ENCODE measurements around the gene SLC6A2. TPM values are rescaled to one million over a fixed set of nuclear protein-coding genes. Genes with fewer than 3 reads are reported as not detected.

Gene SLC6A2
- total RNA-seq, 1 donor from 2014 or later, result 9.6 TPM

GRCh38 chr16:55713103-55713502 lies 57.3 kb downstream of the SLC6A2 start:
- Histone ChIP-seq H3K4me3 (no peak overlapping the region), H3K9me3 (no peaks in the 10 kb centered on the region), H3K27ac (no peak overlapping the region), H3K36me3 (no peaks in the 10 kb centered on the region), H3K27me3 (no peaks in the 10 kb centered on the region), H3K4me1 (no peaks in the 10 kb centered on the region)
- intact Hi-C loops (cut with DNase I), result no loop called here
- TF ChIP-seq POLR2A (IDR thresholded peaks at IDR 0.05) (no peak), CTCF (IDR thresholded peaks at IDR 0.05) (no peak), POLR2AphosphoS5 (IDR thresholded peaks at IDR 0.05; ENCODE audit: insufficient read depth in 1 of 2, low read depth in 1 of 2) (no peak)
- no peak for DNase-seq (ENCODE audit: extremely low spot score in 2 of 2)

- Histone ChIP-seq H3K36me3 (no peaks in the 10 kb centered on the region), H3K9me3 (no peaks in the 10 kb centered on the region), H3K4me1 (no peaks in the 10 kb centered on the region), H3K27me3 (no peaks in the 10 kb centered on the region), H3K4me3 (no peak overlapping the region), H3K27ac (no peak overlapping the region)
- intact Hi-C loops (cut with DNase I), result loop anchor here (5.0 kb wide), 1 partner anchor 125 kb away; no protein-coding TSS in a partner anchor
- DNase-seq (ENCODE audit: extremely low spot score in 2 of 2), result peak in 1 of 2 donors; percentile 49
- TF ChIP-seq POLR2AphosphoS5 (IDR thresholded peaks at IDR 0.05; ENCODE audit: insufficient read depth in 1 of 2, low read depth in 1 of 2), result no peak
- TF ChIP-seq POLR2A (IDR thresholded peaks at IDR 0.05), result no peak
- no peak for TF ChIP-seq CTCF (IDR thresholded peaks at IDR 0.05)
Measured at GRCh38 chr16:55717326-55717725, 61.5 kb downstream of the SLC6A2 start.

- H3K27ac ChIP-seq, result no peak overlapping the region
- intact Hi-C loops (cut with DNase I), result no loop called here
- peak in 1 of 2 donors; percentile 44 for DNase-seq (ENCODE audit: extremely low spot score in 2 of 2)
Measured at GRCh38 chr16:55725055-55725777, 69.4 kb downstream of the SLC6A2 start.

GRCh38 chr16:55728797-55729196 lies 73.0 kb downstream of the SLC6A2 start:
- Histone ChIP-seq H3K36me3 (no peaks in the 10 kb centered on the region), H3K4me3 (no peak overlapping the region), H3K9me3 (no peaks in the 10 kb centered on the region), H3K27ac (no peak overlapping the region), H3K27me3 (no peaks in the 10 kb centered on the region), H3K4me1 (no peaks in the 10 kb centered on the region)
- intact Hi-C loops (cut with DNase I), result no loop called here
- no peak for TF ChIP-seq CTCF (IDR thresholded peaks at IDR 0.05)
- no peak for TF ChIP-seq POLR2A (IDR thresholded peaks at IDR 0.05)
- TF ChIP-seq POLR2AphosphoS5 (IDR thresholded peaks at IDR 0.05; ENCODE audit: insufficient read depth in 1 of 2, low read depth in 1 of 2), result no peak
- peak in 1 of 2 donors; percentile 32 for DNase-seq (ENCODE audit: extremely low spot score in 2 of 2)

More at GRCh38 chr16:55725055-55725777, 69.4 kb downstream of the SLC6A2 start:
- H3K36me3 ChIP-seq, result no peaks in the 10 kb centered on the region
- no peaks in the 10 kb centered on the region for H3K27me3 ChIP-seq
- H3K9me3 ChIP-seq, result no peaks in the 10 kb centered on the region
- no peaks in the 10 kb centered on the region for H3K4me1 ChIP-seq
- H3K4me3 ChIP-seq, result no peak overlapping the region
- TF ChIP-seq POLR2A (IDR thresholded peaks at IDR 0.05), result no peak
- no peak for TF ChIP-seq CTCF (IDR thresholded peaks at IDR 0.05)
- no peak for TF ChIP-seq POLR2AphosphoS5 (IDR thresholded peaks at IDR 0.05; ENCODE audit: insufficient read depth in 1 of 2, low read depth in 1 of 2)

- Histone ChIP-seq H3K36me3 (no peaks in the 10 kb centered on the region), H3K4me3 (no peak overlapping the region), H3K27ac (no peak overlapping the region), H3K9me3 (no peaks in the 10 kb centered on the region), H3K4me1 (no peaks in the 10 kb centered on the region), H3K27me3 (no peaks in the 10 kb centered on the region)
- intact Hi-C loops (cut with DNase I), result no loop called here
- peak in 1 of 2 donors; percentile 77 for DNase-seq (ENCODE audit: extremely low spot score in 2 of 2)
- TF ChIP-seq CTCF (IDR thresholded peaks at IDR 0.05) (no peak), POLR2A (IDR thresholded peaks at IDR 0.05) (no peak), POLR2AphosphoS5 (IDR thresholded peaks at IDR 0.05; ENCODE audit: insufficient read depth in 1 of 2, low read depth in 1 of 2) (no peak)
Measured at GRCh38 chr16:55730115-55730514, 74.3 kb downstream of the SLC6A2 start.

All from vagina (tissue), 2 donors.